ENCODE data around the gene TPRG1. TPM values are rescaled to one million over a fixed set of nuclear protein-coding genes. Genes with fewer than 3 reads are reported as not detected.

Gene TPRG1
- total RNA-seq, 2 experiments from 2014 or later, result 2.1 to 2.9 TPM

- no peak overlapping the region for H3K4me3 Mint-ChIP-seq
- ChIA-PET CTCF (no interaction called here), POLR2A (interaction anchor here (1.4 kb wide), 1 partner anchor 13 kb away, joined by 5 read pairs; no protein-coding TSS in a partner anchor)
- Histone ChIP-seq H3K36me3 (ENCODE audit: insufficient read depth, low read length) (no peaks in the 10 kb centered on the region), H3K9me3 (ENCODE audit: control insufficient read depth in 1 of 2, insufficient read depth in 1 of 2, low read length in 2 of 2) (peaks cover 0 to 2% of the 10 kb centered on the region in 2 experiments), H3K27me3 (ENCODE audit: control insufficient read depth in 1 of 2, insufficient read depth in 2 of 2, low read length in 2 of 2) (no peaks in the 10 kb centered on the region), H3K27ac (ENCODE audit: low read depth in 1 of 2, low read length in 2 of 2) (no peak overlapping the region), H3K4me1 (ENCODE audit: insufficient read depth, low read length) (no peaks in the 10 kb centered on the region), H3K4me3 (ENCODE audit: low read length) (no peak overlapping the region)
- no peaks in the 10 kb centered on the region for H3K9me3 Mint-ChIP-seq
- no peaks in the 10 kb centered on the region for H3K36me3 Mint-ChIP-seq (ENCODE audit: low read depth)
- no peak overlapping the region for H3K27ac Mint-ChIP-seq
- TF ChIP-seq CTCF (IDR thresholded peaks at IDR 0.05), result no peak
- DNase-seq (no peak), ATAC-seq (ENCODE audit: poor library complexity) (no peak)
- H3K4me1 Mint-ChIP-seq (ENCODE audit: low read depth), result no peaks in the 10 kb centered on the region
- H3K27me3 Mint-ChIP-seq, result no peaks in the 10 kb centered on the region
- intact Hi-C loops (cut with DNase I, micrococcal nuclease), result no loop called here
Measured at GRCh38 chr3:189369636-189370035, 197.9 kb downstream of the TPRG1 start.

GRCh38 chr3:189372243-189372642 is 200.5 kb downstream of the TPRG1 start:
- no peaks in the 10 kb centered on the region for H3K4me1 ChIP-seq (ENCODE audit: insufficient read depth, low read length)
- Mint-ChIP-seq H3K36me3 (ENCODE audit: low read depth) (no peaks in the 10 kb centered on the region), H3K27me3 (no peaks in the 10 kb centered on the region), H3K4me1 (ENCODE audit: low read depth) (no peaks in the 10 kb centered on the region), H3K27ac (no peak overlapping the region), H3K4me3 (no peak overlapping the region), H3K9me3 (no peaks in the 10 kb centered on the region)
- DNase-seq (no peak), ATAC-seq (ENCODE audit: poor library complexity) (no peak)
- no peak for TF ChIP-seq CTCF (IDR thresholded peaks at IDR 0.05)
- ChIA-PET POLR2A (no interaction called here), CTCF (no interaction called here)
- no peak overlapping the region for H3K27ac ChIP-seq (ENCODE audit: low read depth in 1 of 2, low read length in 2 of 2)
- H3K4me3 ChIP-seq (ENCODE audit: low read length), result no peak overlapping the region
- no peaks in the 10 kb centered on the region for H3K36me3 ChIP-seq (ENCODE audit: insufficient read depth, low read length)
- intact Hi-C loops (cut with DNase I, micrococcal nuclease), result no loop called here
- no peaks in the 10 kb centered on the region for H3K9me3 ChIP-seq (ENCODE audit: control insufficient read depth in 1 of 2, insufficient read depth in 1 of 2, low read length in 2 of 2)
- H3K27me3 ChIP-seq (ENCODE audit: control insufficient read depth in 1 of 2, insufficient read depth in 2 of 2, low read length in 2 of 2), result no peaks in the 10 kb centered on the region
